ENCODE measurements around the gene TRIM5.
"Not testable (repeated sequence)": the region's sequence is repeated elsewhere in the genome, so short reads cannot be mapped to it uniquely, and the experiment has no call there.

The TRIM5 gene, protein sequence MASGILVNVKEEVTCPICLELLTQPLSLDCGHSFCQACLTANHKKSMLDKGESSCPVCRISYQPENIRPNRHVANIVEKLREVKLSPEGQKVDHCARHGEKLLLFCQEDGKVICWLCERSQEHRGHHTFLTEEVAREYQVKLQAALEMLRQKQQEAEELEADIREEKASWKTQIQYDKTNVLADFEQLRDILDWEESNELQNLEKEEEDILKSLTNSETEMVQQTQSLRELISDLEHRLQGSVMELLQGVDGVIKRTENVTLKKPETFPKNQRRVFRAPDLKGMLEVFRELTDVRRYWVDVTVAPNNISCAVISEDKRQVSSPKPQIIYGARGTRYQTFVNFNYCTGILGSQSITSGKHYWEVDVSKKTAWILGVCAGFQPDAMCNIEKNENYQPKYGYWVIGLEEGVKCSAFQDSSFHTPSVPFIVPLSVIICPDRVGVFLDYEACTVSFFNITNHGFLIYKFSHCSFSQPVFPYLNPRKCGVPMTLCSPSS

DNA sequence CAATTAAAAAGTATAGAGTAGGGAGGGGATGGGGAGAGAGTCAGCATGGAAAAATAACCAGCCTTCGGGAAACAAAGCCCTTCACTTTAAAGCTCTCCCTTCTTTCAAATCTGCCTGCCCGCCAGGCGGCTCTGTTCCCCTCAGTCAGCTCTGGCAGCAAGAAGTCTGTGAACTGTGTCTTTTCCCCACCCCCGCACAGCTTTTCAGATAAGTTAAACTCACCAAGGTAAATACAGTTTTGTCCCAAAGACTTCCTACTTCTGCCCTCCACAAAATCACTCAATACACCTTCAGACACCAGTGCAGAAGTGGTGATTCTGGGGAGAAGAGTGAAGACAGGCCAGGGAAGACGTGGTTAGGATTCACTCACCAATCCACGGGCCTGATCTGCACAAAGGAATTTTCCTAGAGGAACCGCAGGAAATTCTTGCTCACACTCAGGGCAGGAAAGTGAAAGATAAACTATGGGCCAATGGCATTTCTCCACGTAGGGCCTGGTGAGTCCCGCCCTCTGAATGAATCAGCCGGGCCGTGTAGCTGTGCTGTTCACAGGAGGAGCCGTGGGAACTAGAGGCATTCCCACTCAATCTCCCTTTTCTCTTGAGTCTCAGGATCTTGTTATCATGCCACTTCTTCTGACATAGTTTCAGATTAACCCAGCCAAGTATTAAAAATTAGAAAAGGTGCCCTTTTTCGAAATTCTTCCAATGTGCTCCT is at the start of gene TRIM5:
Gene TRIM5, minus strand, starts transcription at position 429 of the 717 bp plus-strand sequence. CDS start 4,897 bp downstream, outside the sequence.
- peak; percentile 31 for DNase-seq (ENCODE audit: low spot score)

DNA sequence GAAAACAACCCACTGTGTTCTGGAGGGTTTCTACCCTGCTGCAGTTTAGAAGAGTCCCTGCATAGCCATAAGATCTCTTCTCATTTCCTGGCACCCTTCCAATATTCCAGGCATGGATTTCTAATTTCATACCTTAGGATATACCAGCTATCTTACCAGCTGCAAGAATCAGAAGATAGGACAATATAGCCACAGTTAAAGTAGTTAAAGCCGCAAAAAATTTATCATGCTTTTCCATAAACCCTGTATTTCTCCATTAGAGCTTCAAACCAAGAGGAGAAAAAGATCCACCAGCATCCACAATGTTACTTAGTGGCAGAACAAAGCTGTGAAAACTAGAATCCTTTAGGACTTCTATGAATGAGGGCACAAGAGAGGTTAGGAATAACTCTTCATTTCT is 42.8 kb upstream of the TRIM5 start:
- DNase-seq (ENCODE audit: low spot score), result no peak

DNA sequence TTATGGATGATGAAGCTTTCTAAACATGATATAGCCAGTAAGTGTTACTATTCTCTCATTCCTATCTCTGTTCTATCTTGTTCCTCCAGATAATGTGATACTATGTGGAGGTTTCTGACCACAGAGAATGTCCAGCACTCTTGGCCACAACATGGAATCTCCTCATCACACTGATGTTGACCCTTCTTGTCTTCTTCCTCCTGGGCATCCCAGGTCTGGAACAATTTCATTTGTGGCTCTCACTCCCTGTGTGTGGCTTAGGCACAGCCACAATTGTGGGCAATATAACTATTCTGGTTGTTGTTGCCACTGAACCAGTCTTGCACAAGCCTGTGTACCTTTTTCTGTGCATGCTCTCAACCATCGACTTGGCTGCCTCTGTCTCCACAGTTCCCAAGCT is 41.5 kb upstream of the TRIM5 start:
- no peak for DNase-seq (ENCODE audit: low spot score)

DNA sequence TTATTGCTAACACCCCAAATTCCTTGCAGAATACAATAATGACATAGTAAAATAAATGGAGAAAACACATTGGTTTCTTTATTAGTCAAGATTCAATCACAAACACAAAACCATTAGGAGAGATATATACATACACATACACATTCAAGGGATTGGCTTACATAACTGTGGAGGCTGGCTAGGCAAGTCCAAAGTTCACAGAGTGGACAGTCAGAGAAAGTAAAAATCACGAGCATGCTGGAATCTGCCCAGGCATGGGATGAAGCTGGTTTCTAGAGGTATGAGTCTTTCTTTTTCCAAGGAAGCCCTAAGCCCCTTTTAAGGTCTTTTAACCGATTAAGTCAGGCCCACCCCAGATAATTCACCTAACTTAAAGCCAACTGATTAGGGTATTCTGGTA is 37.7 kb upstream of the TRIM5 start:
- no peak for DNase-seq (ENCODE audit: low spot score)

DNA sequence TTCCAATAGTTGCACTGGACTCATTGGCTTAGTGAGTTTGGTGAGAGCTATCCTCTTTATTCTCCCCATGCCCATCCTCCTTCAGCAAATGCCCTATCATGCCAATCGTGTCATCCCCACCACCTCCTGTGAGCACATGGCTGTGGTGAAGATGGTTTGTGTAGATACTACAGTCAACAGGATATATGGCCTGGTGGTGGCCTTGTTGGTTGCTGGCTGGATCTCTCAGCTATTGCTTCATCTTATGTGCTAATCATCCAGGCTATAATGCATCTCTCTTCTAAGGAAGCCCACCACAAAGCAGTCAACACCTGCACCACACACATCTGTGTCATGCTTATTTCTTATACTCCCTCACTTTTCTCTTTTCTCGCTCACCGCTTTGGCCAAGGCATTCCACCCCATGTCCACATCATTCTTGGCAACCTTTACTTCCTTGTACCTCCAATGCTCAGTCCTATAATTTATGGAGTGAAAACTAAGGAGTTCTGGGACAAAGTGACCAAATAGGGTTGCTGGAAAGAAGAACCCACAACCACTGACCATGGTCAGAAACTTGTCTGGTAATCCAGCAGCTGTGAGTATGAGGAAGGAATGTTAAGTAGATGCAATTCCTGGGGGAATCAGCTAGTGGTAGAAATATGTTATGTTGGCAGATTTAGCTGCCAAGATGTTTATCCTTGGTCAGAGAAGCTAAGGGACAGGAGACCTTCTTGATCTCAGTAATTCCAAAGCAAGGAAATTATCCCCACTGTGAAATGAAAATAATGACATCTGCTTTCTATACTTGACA is 35.0 kb upstream of the TRIM5 start:
- no peak for DNase-seq (ENCODE audit: low spot score)

DNA sequence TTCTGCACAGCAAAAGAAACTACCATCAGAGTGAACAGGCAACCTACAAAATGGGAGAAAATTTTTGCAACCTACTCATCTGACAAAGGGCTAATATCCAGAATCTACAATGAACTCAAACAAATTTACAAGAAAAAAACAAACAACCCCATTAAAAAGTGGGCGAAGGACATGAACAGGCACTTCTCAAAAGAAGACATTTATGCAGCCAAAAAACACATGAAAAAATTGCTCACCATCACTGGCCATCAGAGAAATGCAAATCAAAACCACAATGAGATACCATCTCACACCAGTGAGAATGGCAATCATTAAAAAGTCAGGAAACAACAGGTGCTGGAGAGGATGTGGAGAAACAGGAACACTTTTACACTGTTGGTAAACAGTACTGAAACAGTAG is 31.6 kb upstream of the TRIM5 start:
- DNase-seq (ENCODE audit: low spot score), result not testable (repeated sequence)

DNA sequence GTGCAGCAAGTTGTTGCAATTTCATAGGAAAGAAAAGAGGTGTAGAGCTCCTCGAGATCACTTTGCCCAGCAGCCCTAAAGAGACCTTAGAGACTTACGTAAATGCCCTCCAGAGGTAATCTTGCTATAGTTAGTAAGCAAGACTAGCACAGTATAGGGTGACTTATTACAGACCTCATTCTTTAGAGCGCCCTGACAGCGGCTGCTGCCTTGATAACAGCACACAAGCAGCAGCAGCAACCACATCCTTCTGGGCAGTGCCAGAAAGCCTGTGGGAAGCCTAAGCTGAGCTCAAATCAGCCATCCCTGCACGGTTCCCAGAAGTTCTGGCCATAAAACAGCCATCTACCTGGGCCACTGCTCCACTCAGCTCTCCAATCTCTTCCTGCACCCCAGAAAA is 28.8 kb upstream of the TRIM5 start:
- DNase-seq (ENCODE audit: low spot score), result no peak

DNA sequence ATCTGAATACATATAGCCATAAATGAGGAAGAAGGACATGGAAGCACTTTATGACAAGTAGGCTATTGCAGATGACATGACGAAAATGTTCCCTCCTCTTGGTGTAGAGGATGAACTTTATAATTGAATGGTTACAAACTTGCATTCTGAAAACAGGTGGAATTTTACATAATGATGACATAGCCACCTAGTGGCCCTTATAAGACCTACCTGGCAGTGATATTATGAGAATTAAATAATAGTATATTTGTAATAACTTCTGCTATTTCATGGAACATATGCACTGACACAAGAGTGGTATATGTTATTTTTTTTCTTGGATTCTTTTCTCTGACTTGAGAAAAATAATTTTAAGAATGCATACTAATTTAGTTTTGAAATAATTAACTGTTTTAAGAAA is 27.6 kb upstream of the TRIM5 start:
- DNase-seq (ENCODE audit: low spot score), result no peak

DNA sequence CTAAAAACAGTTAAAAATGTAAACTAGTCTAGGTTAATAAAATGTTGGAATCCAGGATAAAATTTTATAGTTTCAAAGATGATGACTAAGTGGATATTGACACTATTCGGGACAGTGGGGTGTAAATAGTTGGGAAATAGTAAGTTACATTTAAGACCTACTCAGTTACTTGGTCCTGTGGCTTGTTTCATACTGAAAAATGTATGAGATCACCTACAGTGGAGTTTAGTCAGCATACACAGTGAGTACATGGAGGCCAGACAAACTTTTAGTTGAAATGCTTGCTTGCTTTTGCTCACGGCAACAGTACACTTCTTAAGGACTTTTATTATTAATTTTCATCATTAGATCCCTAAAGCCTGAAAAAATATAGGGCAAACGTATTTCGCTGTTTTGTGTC is 20.8 kb upstream of the TRIM5 start:
- no peak for DNase-seq (ENCODE audit: low spot score)

DNA sequence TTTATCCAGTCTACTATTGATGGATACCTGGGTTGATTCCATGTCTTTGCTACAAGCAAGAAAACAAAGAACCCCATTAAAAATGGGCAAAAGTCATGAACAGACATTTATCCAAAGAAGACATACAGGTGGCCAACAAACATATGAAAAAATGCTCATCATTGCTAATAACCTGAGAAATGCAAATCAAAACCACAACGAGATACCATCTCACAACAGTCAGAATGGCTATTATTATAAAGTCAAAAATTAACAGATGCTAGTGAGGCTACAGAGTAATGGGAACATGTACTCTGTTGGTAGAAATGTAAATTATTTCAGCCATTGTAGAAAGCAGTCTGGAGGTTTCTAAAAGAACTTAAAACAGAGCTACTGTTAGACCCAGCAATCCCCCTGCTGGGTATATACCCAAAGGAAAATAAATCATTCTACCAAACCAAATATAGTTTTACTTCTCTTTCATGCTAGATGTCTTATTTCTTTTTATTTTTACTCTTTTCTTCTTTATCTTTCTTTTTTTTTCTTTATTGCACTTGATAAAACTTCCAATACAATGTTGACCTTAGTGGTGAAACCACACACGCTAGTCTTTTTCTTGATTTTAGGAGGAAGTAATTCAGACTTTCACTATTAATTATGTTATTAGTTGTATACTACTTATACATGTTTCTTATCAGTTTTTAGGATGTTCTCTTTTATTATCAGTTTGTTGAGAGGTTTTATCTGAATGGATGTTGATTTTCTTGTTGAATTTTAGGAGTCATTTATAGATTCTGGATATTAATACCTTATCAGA is 19.1 kb upstream of the TRIM5 start:
- DNase-seq (ENCODE audit: low spot score), result no peak

DNA sequence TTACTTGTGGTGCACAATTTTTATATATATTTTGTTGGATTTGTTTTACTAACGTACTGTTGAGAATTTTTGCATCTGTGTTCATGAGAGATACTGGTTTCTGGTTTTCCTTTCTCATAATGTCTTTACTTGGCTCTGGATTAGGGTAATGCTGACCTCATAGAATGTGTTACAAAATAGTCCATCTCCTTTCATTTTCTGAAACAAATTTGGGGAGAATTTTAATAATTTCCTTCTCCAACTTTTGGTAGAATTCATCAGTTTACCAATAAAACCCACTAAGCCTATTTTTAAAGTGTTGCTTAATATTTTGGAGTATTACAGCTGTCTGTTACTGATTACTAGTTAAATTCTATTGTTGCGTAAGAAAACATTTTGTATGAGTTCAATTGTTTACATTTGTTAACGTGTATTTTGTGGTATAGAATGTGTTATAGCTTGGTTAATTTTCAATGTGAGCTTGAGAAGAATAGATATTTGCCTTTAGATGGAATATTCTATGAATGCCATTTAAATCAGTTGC is 16.2 kb upstream of the TRIM5 start:
- DNase-seq (ENCODE audit: low spot score), result no peak

DNA sequence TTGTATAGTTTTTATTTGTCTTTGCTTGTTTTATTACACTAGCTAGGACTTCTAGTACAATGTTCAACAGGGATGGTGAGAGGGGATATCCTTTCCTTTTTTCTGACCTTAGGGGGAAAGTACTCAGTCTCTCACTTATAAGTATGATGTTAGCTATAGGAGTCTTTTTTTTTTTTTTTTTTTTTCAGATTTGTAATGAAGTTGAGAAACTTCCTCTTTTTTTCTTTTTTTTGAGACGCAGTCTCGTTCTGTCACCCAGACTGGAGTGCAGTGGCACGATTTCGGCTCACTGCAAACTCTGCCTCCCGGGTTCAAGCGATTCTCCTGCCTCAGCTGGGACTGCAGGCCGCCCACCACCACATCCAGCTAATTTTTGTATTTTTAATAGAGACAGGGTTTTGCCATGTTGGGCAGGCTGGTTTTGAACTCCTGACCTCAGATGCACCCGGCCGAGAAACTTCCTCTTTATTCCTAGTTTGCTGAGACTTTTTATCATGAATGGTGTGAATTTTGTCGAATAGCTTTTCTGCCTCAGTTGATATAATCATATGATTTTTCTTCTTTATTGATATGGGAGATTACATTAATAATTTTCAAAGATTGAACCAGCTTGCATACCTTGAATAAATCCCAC is 15.7 kb upstream of the TRIM5 start:
- DNase-seq (ENCODE audit: low spot score), result no peak

DNA sequence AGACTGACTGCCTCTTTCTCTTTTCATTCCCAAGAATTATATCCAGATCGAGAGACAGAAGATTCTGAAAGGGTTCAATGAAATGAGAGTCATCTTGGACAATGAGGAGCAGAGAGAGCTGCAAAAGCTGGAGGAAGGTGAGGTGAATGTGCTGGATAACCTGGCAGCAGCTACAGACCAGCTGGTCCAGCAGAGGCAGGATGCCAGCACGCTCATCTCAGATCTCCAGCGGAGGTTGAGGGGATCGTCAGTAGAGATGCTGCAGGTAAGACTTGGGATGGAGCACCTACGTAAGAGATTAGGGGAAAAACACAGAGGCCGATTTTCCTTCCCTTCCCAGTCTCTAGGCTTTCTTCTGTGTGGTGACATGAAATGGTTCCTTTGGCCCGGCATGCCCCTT is 13.4 kb upstream of the TRIM5 start:
- DNase-seq (ENCODE audit: low spot score), result no peak

DNA sequence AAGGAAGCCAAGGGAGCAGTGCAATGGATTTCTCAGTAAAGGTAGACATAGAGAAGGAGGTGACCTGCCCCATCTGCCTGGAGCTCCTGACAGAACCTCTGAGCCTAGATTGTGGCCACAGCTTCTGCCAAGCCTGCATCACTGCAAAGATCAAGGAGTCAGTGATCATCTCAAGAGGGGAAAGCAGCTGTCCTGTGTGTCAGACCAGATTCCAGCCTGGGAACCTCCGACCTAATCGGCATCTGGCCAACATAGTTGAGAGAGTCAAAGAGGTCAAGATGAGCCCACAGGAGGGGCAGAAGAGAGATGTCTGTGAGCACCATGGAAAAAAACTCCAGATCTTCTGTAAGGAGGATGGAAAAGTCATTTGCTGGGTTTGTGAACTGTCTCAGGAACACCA is 11.3 kb upstream of the TRIM5 start:
- DNase-seq (ENCODE audit: low spot score), result no peak

DNA sequence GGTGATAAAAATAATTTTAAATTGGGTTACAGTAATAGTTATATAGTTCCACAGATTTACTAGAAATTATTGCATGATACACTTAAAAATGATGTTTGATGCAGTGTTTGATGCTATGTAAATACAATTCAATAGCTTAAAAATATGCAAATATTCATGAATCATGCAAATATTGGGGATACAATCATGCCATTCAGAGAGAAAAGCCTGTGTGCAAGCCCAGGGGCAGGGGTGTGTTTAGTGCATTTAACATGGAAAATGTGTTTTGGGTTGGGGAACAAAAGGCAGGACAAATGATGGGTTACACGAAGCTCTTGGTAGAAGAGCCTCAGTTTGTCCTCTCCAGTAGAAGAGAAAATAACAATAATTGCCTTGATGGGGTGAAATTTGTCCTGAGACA is 10.7 kb upstream of the TRIM5 start:
- no peak for DNase-seq (ENCODE audit: low spot score)

DNA sequence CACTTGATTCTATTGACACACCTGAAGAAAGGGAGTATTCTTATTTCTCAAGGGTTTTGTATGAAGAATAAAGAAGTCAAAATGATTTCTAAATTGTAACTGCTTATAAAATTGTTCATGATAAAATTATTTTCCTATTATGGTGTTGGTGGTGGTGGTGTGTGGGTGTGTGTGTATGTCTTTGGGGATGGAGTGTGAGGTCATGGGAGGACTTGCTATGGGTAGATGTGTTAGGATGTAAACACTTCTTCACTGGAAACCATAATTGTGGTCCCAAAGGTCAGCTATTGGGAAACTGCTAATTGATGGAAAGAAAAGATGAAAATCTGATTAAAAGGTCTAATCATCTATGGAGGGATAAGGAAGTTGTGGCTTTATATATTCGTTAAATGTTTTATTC is 9.8 kb upstream of the TRIM5 start:
- DNase-seq (ENCODE audit: low spot score), result no peak

DNA sequence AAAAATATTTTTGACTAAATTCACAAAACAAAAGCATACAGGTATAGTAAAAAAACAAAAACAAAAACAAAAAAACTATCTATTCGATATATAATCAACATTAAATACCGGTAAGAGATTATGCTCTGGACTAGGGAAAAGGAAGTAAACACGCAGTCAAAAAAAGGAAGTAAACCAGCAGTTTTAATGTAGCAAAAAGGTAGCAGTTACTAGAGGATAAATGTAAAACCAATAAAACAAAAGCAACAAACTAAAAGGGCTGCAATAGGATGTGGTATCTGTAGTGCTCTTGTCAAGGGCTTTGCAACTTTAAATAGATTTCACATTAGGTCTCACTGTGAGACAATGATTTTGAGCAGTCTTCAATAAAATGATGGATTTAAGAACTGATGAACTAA is 7.1 kb upstream of the TRIM5 start:
- DNase-seq (ENCODE audit: low spot score), result no peak

DNA sequence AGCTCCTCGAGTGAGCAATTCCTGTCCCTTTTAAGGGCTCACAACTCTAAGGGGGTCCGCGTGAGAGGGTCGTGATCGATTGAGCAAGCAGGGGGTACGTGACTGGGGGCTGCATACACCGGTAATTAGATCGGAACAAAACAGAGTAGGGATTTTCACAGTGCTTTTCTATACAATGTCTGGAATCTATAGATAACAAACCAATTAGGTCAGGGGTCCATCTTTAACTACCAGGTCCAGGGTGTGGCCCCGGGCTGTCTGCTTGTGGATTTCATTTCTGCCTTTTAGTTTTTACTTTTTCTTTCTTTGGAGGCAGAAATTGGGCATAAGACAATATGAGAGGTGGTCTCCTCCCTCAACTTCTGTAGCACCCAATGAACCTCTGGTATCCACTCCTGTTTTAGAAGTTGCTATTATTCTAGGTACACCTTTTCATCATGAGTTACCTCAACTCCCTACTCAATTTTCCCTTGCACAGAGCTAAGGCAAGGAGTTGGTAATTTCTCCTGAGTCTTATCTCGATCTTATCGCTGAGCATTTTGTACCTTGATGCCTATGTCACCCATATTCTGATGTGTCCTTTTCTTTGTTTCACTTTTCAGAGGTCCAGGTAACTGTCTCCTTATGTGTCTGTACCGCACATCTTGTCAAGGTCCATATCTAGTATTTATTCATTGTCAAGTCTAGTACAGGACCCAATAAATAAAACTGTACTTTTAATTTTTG is 6.5 kb upstream of the TRIM5 start:
- not testable (repeated sequence) for DNase-seq (ENCODE audit: low spot score)

DNA sequence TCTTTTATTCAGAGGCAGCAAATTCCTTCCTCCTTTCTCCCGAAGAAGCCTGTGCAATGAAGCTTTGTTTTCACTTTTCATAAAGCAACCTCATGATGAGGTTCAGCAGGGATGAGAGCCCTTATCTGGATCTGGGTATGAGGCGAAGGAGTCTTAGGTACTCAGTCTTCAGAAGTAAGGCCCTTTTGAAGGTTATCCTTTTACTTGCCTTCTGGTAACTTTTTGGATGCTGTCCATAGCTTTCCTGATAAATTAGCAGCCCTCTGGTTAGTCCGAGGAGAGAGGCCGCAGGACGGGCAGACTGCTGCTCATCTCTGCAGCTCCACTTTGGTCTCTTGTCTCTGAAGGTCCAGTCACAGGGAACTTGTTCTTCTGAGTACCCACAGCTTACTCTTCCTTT is 5.9 kb upstream of the TRIM5 start:
- DNase-seq (ENCODE audit: low spot score), result no peak

DNA sequence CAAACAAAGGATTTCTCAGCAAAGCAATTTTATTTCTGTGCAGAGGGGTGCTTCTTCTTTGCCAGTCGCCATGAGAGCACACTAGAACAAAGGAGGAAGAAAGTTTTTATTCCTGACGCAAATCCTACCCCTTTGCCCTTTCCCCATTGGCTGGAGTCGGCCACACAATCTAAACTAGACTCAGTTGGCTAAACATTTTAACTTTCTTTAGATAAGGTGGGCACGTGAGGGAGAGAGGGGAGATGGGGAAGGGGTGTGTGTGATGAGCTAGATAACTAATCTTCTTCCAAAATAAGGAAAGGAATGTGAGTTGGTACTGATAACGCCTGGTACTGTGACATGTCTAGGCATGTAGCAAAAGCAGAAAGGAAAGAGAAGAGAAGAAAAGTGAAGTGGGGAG is 5.3 kb upstream of the TRIM5 start:
- no peak for DNase-seq (ENCODE audit: low spot score)
